ENCODE measurements around the gene PLBD2. TPM values are rescaled to one million over a fixed set of nuclear protein-coding genes. Genes with fewer than 3 reads are reported as not detected.

Gene PLBD2
- total RNA-seq, 1 experiment from 2014 or later, result 6.5 TPM

- Histone ChIP-seq H3K4me3 (ENCODE audit: low read length) (no peak overlapping the region), H4K20me1 (ENCODE audit: insufficient read depth, low read depth, low read length) (no peaks in the 10 kb centered on the region), H3K9ac (ENCODE audit: low read length) (no peak overlapping the region), H3K36me3 (ENCODE audit: insufficient read depth, low read length) (no peaks in the 10 kb centered on the region), H3K27me3 (ENCODE audit: low read length) (no peaks in the 10 kb centered on the region), H3K9me2 (replicated peaks; ENCODE audit: insufficient read depth, low read length) (no peaks in the 10 kb centered on the region), H3K79me2 (ENCODE audit: low read length) (no peaks in the 10 kb centered on the region), H3K27ac (ENCODE audit: low read length) (no peak overlapping the region), H3K4me2 (ENCODE audit: low read depth, low read length, poor library complexity, severe bottlenecking) (no peak overlapping the region), H3K9me3 (ENCODE audit: low read length) (no peaks in the 10 kb centered on the region), H2AFZ (ENCODE audit: low read length) (no peak overlapping the region), H3K4me1 (ENCODE audit: low read length) (no peaks in the 10 kb centered on the region)
- no peak for DNase-seq
Measured at GRCh38 chr12:113405694-113406093, 47.3 kb downstream of the PLBD2 start.

- no peak overlapping the region for H2AFZ ChIP-seq (ENCODE audit: low read length)
- no peaks in the 10 kb centered on the region for H3K36me3 ChIP-seq (ENCODE audit: insufficient read depth, low read length)
- H3K9me2 ChIP-seq (replicated peaks; ENCODE audit: insufficient read depth, low read length), result no peaks in the 10 kb centered on the region
- no peaks in the 10 kb centered on the region for H3K79me2 ChIP-seq (ENCODE audit: low read length)
- H4K20me1 ChIP-seq (ENCODE audit: insufficient read depth, low read depth, low read length), result no peaks in the 10 kb centered on the region
- no peak overlapping the region for H3K27ac ChIP-seq (ENCODE audit: low read length)
- no peaks in the 10 kb centered on the region for H3K27me3 ChIP-seq (ENCODE audit: low read length)
- H3K4me2 ChIP-seq (ENCODE audit: low read depth, low read length, poor library complexity, severe bottlenecking), result no peak overlapping the region
- H3K4me3 ChIP-seq (ENCODE audit: low read length), result no peak overlapping the region
- no peak overlapping the region for H3K9ac ChIP-seq (ENCODE audit: low read length)
- DNase-seq, result no peak
- H3K4me1 ChIP-seq (ENCODE audit: low read length), result no peaks in the 10 kb centered on the region
- no peaks in the 10 kb centered on the region for H3K9me3 ChIP-seq (ENCODE audit: low read length)
Measured at GRCh38 chr12:113407931-113408600, 49.7 kb downstream of the PLBD2 start.

- Histone ChIP-seq H3K27ac (ENCODE audit: low read length) (no peak overlapping the region), H3K4me3 (ENCODE audit: low read length) (no peak overlapping the region), H2AFZ (ENCODE audit: low read length) (no peak overlapping the region), H3K9ac (ENCODE audit: low read length) (no peak overlapping the region), H3K36me3 (ENCODE audit: insufficient read depth, low read length) (no peaks in the 10 kb centered on the region), H3K9me3 (ENCODE audit: low read length) (no peaks in the 10 kb centered on the region), H4K20me1 (ENCODE audit: insufficient read depth, low read depth, low read length) (no peaks in the 10 kb centered on the region), H3K27me3 (ENCODE audit: low read length) (no peaks in the 10 kb centered on the region), H3K4me1 (ENCODE audit: low read length) (no peaks in the 10 kb centered on the region), H3K79me2 (ENCODE audit: low read length) (no peaks in the 10 kb centered on the region), H3K9me2 (replicated peaks; ENCODE audit: insufficient read depth, low read length) (no peaks in the 10 kb centered on the region), H3K4me2 (ENCODE audit: low read depth, low read length, poor library complexity, severe bottlenecking) (no peak overlapping the region)
- no peak for DNase-seq
Measured at GRCh38 chr12:113408756-113409298, 50.4 kb downstream of the PLBD2 start.

- Histone ChIP-seq H3K4me2 (ENCODE audit: low read depth, low read length, poor library complexity, severe bottlenecking) (no peak overlapping the region), H3K36me3 (ENCODE audit: insufficient read depth, low read length) (no peaks in the 10 kb centered on the region), H3K27me3 (ENCODE audit: low read length) (no peaks in the 10 kb centered on the region), H3K79me2 (ENCODE audit: low read length) (no peaks in the 10 kb centered on the region), H4K20me1 (ENCODE audit: insufficient read depth, low read depth, low read length) (no peaks in the 10 kb centered on the region), H3K9me2 (replicated peaks; ENCODE audit: insufficient read depth, low read length) (no peaks in the 10 kb centered on the region), H3K4me1 (ENCODE audit: low read length) (no peaks in the 10 kb centered on the region), H3K27ac (ENCODE audit: low read length) (no peak overlapping the region), H3K9ac (ENCODE audit: low read length) (no peak overlapping the region), H3K4me3 (ENCODE audit: low read length) (no peak overlapping the region), H2AFZ (ENCODE audit: low read length) (no peak overlapping the region), H3K9me3 (ENCODE audit: low read length) (no peaks in the 10 kb centered on the region)
- DNase-seq, result no peak
Measured at GRCh38 chr12:113409462-113410124, 51.2 kb downstream of the PLBD2 start.

GRCh38 chr12:113413488-113413939 is 55.1 kb downstream of the PLBD2 start:
- no peaks in the 10 kb centered on the region for H3K27me3 ChIP-seq (ENCODE audit: low read length)
- H3K4me1 ChIP-seq (ENCODE audit: low read length), result peaks cover 2% of the 10 kb centered on the region; the same call in 1 of the 2 replicates
- H3K9me3 ChIP-seq (ENCODE audit: low read length), result no peaks in the 10 kb centered on the region
- H3K79me2 ChIP-seq (ENCODE audit: low read length), result no peaks in the 10 kb centered on the region
- H3K36me3 ChIP-seq (ENCODE audit: insufficient read depth, low read length), result no peaks in the 10 kb centered on the region
- no peak for DNase-seq
- no peak overlapping the region for H3K4me3 ChIP-seq (ENCODE audit: low read length)
- H3K27ac ChIP-seq (ENCODE audit: low read length), result no peak overlapping the region
- no peak overlapping the region for H2AFZ ChIP-seq (ENCODE audit: low read length)
- no peak overlapping the region for H3K4me2 ChIP-seq (ENCODE audit: low read depth, low read length, poor library complexity, severe bottlenecking)
- no peak overlapping the region for H3K9ac ChIP-seq (ENCODE audit: low read length)
- no peaks in the 10 kb centered on the region for H4K20me1 ChIP-seq (ENCODE audit: insufficient read depth, low read depth, low read length)
- H3K9me2 ChIP-seq (replicated peaks; ENCODE audit: insufficient read depth, low read length), result no peaks in the 10 kb centered on the region

GRCh38 chr12:113414519-113415038 is 56.2 kb downstream of the PLBD2 start:
- Histone ChIP-seq H3K9me3 (ENCODE audit: low read length) (no peaks in the 10 kb centered on the region), H3K9ac (ENCODE audit: low read length) (no peak overlapping the region), H2AFZ (ENCODE audit: low read length) (no peak overlapping the region), H3K9me2 (replicated peaks; ENCODE audit: insufficient read depth, low read length) (no peaks in the 10 kb centered on the region), H3K79me2 (ENCODE audit: low read length) (no peaks in the 10 kb centered on the region), H3K27ac (ENCODE audit: low read length) (no peak overlapping the region), H3K4me1 (ENCODE audit: low read length) (peaks cover 2% of the 10 kb centered on the region; the same call in 1 of the 2 replicates), H3K4me2 (ENCODE audit: low read depth, low read length, poor library complexity, severe bottlenecking) (no peak overlapping the region), H3K4me3 (ENCODE audit: low read length) (no peak overlapping the region), H3K27me3 (ENCODE audit: low read length) (no peaks in the 10 kb centered on the region), H4K20me1 (ENCODE audit: insufficient read depth, low read depth, low read length) (no peaks in the 10 kb centered on the region), H3K36me3 (ENCODE audit: insufficient read depth, low read length) (no peaks in the 10 kb centered on the region)
- DNase-seq, result no peak

- no peaks in the 10 kb centered on the region for H3K79me2 ChIP-seq (ENCODE audit: low read length)
- no peak overlapping the region for H3K27ac ChIP-seq (ENCODE audit: low read length)
- H2AFZ ChIP-seq (ENCODE audit: low read length), result no peak overlapping the region
- no peaks in the 10 kb centered on the region for H3K9me3 ChIP-seq (ENCODE audit: low read length)
- no peaks in the 10 kb centered on the region for H4K20me1 ChIP-seq (ENCODE audit: insufficient read depth, low read depth, low read length)
- no peak overlapping the region for H3K4me3 ChIP-seq (ENCODE audit: low read length)
- H3K9ac ChIP-seq (ENCODE audit: low read length), result no peak overlapping the region
- H3K27me3 ChIP-seq (ENCODE audit: low read length), result no peaks in the 10 kb centered on the region
- no peak for DNase-seq
- no peak overlapping the region for H3K4me2 ChIP-seq (ENCODE audit: low read depth, low read length, poor library complexity, severe bottlenecking)
- H3K4me1 ChIP-seq (ENCODE audit: low read length), result peaks cover 2% of the 10 kb centered on the region; the same call in 1 of the 2 replicates
- no peaks in the 10 kb centered on the region for H3K36me3 ChIP-seq (ENCODE audit: insufficient read depth, low read length)
- H3K9me2 ChIP-seq (replicated peaks; ENCODE audit: insufficient read depth, low read length), result no peaks in the 10 kb centered on the region
Measured at GRCh38 chr12:113416091-113416754, 57.8 kb downstream of the PLBD2 start.

Measured in Karpas-422 (cell line).